GM21737 (cell line): Measurements from ENCODE around the gene MYH7.
"Not testable (repeated sequence)": the region's sequence is repeated elsewhere in the genome, so short reads cannot be mapped to it uniquely, and the experiment has no call there.

Source experiments
- ATAC-seq: cut with Tn5 transposase; IDR thresholded peaks from one replicate; pipeline ENCODE4 v1.9.1; 2021; ENCODE audit warnings: mild to moderate bottlenecking, moderate library complexity; ENCODE audit not compliant: unreplicated experiment

The MYH7 gene

DNA sequence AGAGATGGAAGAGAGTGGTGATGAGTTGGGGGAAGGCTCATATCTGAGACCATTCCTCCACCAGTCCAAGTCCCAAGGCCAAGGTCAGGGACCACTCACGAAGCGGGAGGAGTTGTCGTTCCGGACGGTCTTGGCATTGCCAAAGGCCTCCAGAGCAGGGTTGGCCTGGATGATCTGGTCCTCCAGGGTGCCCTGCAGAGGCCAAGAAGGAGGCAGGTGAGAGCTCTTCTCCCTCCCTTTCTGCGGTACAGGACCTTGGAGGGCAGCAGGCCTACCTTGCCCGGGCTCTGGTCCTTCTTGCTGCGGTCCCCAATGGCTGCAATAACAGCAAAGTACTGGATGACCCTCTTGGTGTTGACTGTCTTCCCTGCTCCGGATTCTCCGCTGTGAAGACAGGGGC lies 4.0 kb downstream of the MYH7 start:
- no peak for ATAC-seq

DNA sequence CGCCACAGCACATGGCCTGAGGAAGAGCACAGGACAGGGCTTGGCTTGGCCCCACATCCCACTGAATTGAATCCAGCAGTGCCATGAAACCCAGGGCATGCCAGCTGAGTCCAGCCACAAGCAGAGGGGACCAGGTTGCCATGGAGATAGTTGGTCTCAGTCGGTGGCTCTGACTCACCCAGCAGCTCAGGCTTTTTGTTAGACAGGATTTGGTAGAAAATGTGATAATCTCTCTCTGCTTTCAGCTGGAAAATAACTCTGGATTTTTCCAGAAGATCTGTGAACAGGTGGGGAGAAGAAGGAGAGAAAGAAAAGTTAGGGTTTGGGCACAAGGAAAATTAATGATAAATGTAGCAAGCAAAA lies 4.8 kb downstream of the MYH7 start:
- ATAC-seq: no peak

DNA sequence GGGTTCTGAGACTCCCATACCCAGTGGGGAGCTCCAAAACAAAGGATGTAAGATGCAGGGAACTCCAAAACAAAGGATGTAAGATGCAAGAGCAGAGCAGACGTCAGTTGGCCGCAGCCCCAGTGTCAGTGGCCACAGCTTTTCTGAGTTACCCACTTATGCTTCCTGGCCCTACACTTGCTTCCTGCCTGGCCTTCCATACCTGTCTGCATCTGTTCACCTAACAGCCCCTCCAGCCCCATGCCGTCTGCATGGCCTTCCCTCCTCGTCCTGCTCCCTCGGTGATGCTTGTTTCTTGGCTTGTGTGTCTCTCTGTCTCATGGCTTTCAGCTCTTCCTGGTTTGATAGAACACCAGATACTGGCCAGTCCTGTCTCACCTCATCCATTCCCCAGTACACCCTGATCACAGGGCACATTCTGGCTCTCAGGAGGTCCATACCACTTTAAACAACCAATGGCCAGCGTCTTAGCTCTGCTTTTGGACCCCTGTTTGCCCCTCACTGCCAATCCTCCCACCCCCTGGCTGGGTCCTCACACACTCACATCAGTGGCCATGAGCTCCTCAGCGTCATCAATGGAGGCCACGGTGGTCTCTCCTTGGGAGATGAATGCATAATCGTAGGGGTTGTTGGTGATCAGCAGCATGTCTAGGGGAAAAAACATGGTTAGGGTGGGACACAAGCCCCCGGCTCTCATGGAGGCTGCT lies 5.3 kb downstream of the MYH7 start:
- no peak for ATAC-seq

DNA sequence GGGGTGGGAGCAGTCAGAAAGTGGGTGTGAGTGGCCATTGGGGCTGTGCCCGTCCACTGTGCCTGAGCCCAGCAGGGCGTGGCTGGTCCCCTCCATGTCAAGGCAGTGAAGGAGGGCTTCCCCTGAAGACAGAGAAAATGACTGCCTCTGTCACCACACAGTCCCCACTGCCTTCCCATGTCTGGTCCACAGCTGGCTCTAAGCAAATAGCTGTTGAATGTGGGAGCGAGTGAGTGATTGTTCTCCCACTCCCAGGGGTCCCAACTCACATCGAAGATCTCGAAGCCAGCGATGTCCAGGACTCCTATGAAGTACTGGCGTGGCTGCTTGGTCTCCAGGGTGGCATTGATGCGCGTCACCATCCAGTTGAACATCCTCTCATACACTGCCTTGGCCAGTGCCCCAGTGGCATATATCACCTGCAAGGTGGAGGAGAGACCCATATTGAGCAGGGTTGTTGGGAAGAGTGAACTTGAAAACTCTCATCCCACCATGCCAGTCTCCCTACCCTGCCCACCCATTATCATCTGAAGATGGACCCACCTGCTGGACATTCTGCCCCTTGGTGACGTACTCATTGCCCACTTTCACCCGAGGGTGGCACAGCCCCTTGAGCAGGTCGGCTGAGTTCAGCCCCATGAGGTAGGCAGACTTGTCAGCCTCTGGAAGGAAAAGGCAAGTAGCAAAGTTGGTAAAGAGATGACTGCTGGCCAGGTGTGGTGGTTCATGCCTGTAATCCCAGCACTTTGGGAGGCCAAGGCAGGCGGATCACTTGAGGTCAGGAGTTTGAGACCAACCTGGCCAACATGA lies 6.6 kb downstream of the MYH7 start:
- ATAC-seq: no peak

DNA sequence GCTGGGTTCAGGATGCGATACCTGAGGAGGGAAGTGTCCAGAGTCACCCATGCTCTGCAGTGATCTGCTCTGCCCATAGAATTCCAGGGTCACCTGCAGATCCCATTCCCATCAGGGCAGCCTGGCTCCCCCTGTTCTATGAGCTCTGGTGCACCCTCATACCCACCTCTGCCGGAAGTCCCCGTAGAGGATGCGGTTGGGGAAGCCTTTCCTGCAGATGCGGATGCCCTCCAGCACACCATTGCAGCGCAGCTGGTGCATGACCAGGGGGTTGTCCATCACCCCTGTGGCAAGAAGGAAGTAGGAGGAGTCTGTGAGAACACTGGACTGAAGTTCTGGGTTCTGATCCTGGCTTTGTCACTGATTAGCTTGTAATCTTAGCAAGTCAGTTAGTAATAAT lies 9.7 kb downstream of the MYH7 start:
- ATAC-seq: not testable (repeated sequence)

DNA sequence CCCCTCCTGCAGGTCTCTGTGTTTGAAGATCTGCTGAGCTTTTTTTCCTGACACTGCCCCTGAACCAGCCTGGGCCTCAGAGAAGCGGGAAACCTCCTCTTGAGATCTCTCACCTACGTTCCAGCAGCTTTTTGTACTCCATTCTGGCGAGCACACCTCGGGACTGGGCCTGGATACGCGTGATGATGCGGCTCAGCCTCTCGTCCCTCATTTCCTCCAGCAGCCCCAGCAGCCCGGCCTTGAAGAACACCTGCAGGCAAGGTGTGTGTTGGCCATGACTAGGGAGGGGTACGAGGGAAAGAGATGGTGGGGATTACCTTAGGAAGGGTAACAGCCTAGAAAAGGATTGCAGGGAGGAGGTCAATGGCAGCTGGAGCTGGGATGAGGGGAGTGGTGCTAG lies 10.3 kb downstream of the MYH7 start:
- ATAC-seq: no peak

DNA sequence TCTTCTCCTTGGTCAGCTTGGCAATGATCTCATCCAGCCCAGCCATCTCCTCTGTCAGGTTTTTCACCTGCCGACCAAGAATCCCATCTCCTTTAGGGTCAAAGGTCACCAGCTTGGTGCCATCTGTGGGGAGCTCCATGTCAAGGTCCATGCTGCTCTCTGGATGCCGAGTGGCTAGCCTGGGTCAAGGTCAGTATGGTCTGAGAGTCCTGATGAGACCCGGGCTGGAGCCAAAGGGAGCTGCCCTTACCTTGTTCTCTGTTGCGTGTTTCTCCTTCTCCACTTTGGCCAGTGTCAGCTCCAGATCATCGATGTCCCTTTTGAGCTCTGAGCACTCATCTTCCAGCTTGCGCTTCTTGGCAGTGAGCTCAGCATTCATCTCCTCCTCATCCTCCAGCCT lies 11.8 kb downstream of the MYH7 start:
- ATAC-seq: no peak

DNA sequence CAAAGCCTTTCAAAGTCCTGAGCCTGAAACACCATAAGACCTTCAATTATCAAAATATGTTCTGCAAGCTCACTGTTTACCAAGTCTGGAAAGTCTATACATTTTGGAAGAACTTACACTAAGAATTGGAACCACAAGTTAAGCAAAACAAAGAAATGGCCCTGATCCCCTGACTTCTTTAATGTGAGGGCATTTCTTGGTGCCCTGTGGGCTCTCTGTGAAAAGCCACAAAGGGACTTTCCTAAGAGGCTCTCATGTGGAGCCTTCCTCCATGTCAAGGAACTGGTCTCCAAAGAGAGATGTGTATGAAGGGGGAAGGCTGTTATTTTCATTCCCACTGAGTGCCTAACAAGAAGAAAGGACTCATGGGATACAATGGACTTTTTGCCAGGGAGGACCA lies 13.9 kb downstream of the MYH7 start:
- ATAC-seq: no peak

DNA sequence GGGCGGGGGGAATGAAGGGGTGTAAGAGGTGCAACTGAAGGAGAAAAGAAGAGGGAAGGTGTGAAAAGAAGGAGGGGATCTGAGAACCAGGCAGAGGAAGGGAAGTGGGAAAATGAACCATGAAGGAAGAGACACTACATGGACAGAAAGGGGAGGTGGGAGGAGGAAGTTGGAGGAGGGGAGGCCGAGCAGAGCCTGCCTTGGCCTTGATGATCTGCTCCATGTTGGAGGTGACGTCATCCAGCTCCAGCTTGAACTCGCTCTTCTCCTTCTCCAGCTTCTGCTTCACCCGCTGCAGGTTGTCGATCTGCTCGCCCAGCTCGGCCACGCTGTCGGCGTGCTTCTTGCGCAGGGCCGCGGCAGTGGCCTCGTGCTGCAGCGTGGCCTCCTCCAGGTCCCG lies 15.8 kb downstream of the MYH7 start:
- ATAC-seq: not testable (repeated sequence)

DNA sequence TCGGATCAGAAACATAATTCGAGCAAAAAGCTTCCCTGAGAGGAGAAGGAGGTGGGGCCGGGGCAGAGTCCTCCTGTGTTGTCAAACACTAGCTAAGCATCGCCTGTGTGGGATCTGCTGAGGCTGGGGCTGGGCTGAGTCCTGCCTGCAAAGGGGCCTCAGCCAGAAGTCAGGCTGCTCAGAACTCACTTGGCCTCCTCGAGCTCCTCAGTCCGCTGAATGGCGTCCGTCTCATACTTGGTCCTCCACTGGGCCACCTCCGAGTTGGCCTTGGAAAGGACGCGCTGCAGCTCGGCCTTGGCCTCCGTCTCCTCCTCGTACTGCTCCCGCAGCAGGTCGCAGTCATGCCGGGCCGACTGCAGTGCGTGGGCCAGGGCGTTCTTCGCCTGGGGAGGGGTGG lies 17.4 kb downstream of the MYH7 start:
- no peak for ATAC-seq

DNA sequence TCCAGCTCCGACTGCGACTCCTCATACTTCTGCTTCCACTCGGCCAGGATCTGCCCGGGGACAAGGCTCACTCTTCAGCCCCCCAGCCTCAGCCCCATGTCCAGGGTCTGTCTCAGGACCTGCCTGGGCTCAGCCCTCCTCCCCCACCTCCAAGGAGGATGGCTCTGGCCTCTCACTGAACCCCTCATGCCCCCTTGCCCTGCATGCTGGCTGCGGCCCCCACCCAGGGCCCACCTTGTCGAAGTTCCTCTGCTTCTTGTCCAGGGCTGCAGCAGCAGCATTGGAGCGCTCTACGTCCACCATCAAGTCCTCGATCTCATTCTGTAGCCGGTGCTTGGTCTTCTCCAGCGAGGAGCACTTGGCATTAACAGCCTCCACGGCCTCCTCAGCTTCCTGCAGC lies 18.2 kb downstream of the MYH7 start:
- not testable (repeated sequence) for ATAC-seq

DNA sequence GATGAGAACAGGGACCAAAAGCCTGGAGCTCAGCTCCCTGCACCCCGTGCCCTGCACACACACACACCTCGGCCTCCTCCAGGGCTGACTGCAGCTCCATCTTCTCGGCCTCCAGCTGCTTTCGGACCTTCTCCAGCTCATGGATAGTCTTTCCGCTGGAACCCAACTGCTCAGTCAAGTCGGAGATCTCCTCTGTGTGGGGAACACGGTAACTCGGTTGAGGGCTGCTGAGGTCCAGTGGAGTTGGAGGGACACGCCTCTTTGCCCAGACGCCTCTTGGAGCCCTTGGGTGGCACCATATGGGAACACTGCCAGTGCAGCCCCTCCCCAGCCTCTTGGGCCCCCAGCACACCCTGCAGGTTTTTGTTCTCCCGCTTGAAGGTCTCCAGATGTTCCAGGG lies 18.7 kb downstream of the MYH7 start:
- no peak for ATAC-seq

DNA sequence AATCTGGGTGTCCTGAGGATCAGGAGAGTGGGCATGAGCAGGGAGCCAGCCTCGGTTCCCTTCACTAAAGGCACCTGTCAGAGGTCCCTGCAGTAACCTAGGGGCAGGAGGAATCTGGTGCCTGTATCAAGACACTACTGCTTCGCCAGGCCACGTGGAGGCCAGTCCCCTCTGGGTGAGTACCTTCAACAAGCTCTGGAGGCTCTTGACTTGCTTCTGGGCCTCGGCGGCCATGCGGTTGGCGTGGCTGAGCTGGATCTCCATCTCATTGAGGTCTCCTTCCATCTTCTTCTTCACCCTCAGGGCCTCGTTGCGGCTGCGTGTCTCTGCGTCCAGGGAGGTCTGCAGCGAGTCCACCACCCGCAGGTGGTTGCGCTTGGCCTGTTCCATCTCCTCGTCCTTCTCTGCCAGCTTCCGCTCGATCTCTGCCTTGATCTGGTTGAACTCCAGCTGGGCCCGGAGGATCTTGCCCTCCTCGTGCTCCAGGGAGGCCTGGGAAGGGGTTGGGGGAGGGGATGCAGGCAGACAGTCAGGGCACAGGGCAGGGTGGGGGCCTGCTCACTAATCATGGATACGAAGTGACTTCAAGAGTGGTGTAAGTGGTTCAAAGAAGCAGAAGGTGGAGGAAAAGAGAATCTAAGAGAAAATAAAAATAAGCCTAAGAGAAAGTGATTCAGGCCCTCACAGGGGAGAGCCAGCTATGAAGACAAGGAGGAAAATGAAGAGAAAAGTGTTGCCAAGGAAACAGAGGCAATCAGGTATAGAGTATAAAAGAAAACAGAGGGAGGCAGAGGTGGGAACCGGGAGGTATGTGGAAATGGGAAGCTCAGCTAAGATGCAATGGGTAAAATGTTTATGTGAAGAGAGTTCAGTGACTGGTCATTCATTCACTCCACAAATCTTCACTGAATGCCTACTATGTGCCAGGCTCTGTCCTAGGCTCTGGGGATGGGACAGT lies 19.4 kb downstream of the MYH7 start:
- no peak for ATAC-seq

DNA sequence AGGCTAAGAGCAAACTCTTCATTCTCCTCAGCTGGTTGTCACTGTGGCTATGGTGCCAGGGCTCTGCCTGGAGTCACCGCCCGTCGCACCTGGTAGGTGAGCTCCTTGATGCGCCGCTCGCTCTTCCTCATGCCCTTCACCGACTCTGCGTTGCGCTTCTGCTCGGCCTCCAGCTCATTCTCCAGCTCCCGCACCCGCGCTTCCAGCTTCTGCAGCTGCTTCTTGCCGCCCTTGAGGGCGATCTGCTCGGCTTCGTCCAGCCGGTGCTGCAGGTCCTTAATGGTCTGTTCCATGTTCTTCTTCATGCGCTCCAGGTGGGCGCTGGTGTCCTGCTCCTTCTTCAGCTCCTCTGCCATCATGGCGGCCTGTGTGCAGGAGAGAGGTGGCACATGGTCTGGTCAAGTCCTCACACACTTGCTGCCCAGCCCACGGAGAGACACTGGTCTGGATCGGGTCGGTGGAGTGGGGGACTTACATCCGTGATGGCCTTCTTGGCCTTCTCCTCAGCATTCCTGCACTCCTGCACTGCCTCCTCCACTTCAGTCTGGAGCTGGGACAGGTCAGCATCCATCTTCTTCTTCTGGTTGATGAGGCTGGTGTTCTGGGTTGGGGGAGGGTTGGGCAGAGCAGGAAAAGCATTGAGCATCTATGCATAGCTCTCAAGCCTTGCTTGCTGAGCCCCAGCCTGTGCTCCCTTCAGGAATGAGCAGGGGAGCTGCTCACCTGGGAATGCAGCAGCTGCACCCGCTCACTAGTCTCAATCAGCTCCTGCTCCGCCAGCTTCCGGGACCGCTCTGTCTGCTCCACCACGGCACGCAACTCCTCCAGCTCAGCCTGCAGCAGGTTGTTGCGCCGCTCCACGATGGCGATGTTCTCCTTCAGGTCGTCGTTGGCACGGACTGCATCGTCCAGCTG lies 20.3 kb downstream of the MYH7 start:
- ATAC-seq: no peak

DNA sequence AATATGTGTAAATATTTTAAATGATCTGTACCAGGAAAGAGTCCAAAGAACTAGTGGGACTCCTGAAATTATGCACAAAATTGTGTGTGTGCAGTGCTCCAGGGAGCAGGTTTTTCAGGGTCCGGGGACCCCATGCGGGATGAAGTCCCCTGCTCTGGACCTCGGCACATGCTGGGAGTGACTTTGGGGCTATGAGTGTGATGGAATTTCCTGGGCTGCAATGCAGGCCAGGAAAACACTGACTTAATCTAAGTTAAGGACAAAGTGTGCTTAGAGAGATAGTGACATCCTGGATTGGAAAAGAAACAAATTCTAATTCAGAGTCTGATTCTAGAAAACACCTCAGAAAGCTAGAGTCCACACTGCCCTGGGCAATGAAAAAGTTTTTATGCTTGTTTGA lies 21.2 kb downstream of the MYH7 start:
- ATAC-seq: no peak

DNA sequence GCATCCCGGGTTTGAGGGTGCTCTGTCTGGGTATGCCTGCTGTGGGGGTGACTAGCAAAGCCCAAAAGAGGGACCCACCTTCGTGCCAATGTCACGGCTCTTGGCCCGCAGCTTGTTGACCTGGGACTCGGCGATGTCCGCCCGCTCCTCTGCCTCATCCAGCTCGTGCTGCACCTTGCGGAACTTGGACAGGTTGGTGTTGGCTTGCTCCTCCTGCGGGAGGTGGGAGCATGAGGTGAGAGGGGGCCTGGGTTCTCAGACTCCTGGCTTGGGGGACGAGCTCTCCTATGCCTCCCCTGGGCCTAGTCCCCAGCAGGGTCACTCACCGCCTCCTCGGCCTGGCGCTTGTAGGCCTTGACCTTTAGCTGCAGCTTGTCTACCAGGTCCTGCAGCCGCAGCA lies 21.8 kb downstream of the MYH7 start:
- ATAC-seq: no peak

DNA sequence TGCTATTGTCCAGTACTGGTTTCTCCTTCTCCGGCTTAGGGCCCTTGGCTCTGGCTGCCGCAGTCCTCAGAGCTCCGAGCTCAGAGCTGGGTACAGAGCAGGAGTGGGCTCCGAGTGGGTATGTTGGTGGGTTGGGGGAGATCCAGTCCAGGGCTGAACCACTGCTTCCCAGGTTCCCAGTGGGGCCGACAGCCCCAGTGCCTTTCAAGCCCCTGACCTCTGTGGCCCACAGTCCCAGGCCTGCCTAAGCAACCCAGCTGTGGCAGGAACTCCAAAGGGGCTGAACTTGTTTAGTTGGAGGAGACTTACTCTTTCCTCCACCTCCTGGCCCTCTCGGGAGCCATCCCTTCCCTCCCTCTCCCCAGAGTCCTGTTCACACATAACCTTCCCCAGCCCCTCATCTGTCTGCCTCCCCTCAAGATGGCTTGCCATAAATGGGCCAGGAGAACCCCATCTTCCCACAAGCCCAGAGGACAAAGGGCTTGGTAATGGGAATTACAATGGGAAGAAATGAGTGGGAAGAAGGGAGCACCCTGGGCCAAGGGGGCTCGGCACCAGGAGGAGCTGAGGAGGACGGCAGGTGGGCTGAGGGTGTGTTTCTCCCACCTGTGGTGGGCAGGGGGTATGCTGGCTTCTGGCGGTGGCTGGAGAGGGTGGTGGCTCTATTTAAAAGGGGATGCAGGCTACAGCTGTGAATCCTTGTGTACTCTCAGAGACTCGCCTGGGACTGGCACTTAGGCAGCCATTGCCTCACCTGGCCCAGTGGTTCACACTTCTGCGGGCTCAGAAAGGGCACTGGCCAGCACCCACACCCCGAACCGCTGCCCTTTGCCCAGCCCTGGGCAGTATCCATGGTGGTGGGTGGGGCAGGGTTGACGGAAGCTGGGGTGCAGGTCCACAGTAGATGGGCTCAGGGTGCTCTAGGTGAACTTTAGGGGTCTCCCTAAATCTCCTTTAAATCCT lies 23.6 kb downstream of the MYH7 start:
- no peak for ATAC-seq

DNA sequence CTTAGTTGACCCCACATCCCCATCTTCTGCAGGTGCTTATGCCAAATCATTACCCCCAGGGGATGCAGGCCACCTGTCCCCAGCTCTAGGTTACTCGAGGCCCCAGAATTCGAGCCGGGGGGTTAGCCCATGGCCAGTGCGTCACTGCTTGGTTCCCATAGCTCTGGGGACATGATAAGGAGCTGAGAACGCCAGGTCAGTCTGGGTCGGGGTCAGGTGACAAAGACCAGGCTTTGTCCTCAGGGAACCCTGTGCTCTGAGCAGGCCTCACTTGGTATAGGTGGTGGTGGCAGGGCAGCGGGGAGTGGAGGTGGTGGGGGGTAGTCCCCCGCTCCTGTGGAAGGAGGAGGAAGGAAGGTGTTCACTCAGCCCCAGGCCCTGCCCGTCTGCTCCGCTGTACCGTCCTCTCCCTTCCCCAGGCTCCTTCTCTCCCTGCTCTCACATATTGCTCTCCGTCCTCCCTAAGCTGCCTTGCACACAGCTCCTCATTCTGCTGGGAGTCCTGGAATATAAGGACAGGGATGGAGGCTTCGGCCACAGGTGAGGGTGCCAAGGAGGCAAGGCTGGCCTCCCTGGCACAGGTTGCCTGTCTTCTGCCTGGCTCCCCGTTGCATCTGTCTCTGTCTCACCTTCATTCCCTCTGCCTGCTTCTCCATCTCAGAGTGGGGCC lies 25.4 kb downstream of the MYH7 start:
- ATAC-seq: no peak

DNA sequence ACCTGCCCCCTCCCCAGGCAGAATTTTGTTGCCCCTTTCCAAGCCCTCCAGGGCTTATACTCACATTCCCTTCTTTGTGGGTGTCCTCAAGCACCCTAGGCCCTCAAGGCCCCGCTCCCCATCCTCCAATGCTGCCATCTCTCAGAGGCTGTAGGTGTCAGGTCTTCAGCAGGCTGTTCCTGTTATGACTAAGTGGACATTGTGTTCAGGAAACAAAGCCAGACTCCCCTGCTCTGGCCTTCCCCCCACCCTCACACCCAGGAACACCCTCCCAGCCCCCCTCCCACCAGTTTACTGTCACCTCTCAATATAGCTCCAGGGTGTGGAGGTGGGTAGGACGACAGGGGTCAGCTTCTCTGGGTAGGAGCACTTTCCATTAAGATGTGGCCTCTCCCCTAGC lies 26.0 kb downstream of the MYH7 start:
- no peak for ATAC-seq
